HL-60/S4 treated with retinoic acid at 250 ng/mL for 4 days and 3 days (cell line): Measurements from ENCODE around the gene DLGAP1.

ENCODE experiments used
- in situ Hi-C: fragments of 300-500 bp; cut with MboI; formaldehyde crosslinking; loops from 2 replicates; pipeline ENCODE4 v1.7.0; 2022; ENCODE audit warnings: low sequenced_read_pairs

Gene DLGAP1

DNA sequence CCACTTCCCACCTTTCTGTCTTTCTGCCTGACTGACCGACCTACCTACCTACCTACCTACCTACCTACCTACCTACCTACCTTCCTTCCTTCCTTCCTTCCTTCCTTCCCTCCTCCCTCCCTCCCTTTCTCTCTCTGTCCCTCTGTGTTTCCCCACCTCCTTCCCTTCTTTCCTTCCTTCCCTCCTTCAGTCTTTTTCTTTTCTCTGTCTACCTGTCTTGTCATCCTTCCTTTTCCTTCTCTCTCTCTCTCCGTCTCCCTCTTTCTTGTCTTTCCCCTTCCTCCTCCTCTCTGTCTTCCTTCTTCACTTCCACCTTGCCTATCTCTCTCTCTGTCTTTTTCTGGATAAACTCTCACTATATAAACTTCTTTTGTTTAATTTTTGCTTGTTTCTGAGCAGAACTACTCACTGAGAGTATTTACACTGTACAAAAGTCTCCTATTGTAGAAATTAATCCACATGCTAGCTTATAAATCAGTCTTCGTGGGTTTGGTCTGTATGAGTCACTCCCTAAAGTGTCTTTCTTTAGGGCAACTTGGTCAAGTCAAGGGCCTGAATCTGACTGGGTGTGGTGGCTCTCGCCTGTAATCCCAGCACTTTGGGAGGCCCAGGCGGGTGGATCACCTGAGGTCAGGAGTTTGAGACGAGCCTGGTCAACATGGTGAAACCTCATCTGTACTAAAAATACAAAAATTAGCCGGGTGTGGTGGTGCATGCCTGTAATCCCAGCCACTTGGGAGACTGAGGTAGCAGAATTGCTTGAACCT is 871.8 kb downstream of the DLGAP1 start:
- in situ Hi-C loops: loop anchor here (10.0 kb wide), 1 partner anchor 118 kb away; no protein-coding TSS in a partner anchor

- in situ Hi-C loops: loop anchor here (10.0 kb wide), 1 partner anchor 117 kb away; no protein-coding TSS in a partner anchor
Observed at GRCh38 chr18:3581890-3582289, 873.2 kb downstream of the DLGAP1 start.

- in situ Hi-C loops: loop anchor here (10.0 kb wide), 1 partner anchor 116 kb away; no protein-coding TSS in a partner anchor
Observed at GRCh38 chr18:3580523-3581025, 874.5 kb downstream of the DLGAP1 start.

DNA sequence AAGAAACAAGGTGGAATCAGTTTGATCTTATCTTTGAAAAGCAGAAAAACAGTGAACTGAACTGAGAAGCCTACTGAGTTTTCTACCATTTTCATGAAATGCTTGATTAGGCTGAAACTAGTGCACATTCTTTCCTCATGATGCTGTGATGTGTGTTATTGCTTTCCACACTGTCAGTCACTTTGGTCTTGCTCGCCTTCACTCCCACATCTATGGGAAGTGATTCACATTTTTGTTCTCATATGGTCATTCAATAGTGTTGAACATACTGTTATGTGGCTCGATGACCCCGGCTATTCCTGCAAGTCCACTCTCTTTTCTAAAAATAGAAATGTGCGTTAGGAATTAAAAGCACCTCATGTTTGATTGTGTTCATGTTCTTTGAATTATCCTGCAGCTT is 875.4 kb downstream of the DLGAP1 start:
- in situ Hi-C loops: loop anchor here (10.0 kb wide), 1 partner anchor 115 kb away; no protein-coding TSS in a partner anchor

- in situ Hi-C loops: no loop called here
Observed at GRCh38 chr18:3578621-3579020, 876.5 kb downstream of the DLGAP1 start.

DNA sequence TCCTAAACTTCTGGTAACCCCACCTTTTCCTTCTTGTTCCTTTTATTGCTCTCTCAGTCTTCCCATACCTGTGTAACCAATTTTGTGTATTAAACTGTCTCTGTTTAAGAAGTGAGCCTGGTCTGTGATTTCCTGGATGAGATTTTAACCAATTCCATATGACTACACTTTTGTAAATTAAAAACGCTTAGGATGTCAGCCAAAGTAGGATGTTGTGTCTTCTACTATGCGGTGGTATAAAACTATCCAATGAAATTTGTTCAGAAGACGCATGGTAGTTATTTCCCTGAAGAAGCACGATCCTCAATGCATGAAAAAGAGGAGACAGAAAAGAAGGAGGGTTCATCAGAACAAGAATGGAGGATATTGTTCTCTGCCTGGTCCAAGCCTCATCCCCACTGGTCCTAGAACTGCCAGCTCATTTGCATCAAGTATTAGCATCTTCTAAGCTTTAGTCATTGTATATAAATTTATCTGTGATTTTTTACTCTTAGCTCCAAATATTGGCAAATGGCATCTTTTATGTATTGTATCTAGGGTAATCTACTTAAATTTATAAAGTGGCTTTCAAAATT is 877.7 kb downstream of the DLGAP1 start:
- in situ Hi-C loops: no loop called here

- in situ Hi-C loops: no loop called here
Observed at GRCh38 chr18:3572761-3573160, 882.3 kb downstream of the DLGAP1 start.

GRCh38 chr18:3566851-3567250 is 888.3 kb downstream of the DLGAP1 start:
- in situ Hi-C loops: no loop called here

- in situ Hi-C loops: no loop called here
Observed at GRCh38 chr18:3560755-3561154, 894.4 kb downstream of the DLGAP1 start.

DNA sequence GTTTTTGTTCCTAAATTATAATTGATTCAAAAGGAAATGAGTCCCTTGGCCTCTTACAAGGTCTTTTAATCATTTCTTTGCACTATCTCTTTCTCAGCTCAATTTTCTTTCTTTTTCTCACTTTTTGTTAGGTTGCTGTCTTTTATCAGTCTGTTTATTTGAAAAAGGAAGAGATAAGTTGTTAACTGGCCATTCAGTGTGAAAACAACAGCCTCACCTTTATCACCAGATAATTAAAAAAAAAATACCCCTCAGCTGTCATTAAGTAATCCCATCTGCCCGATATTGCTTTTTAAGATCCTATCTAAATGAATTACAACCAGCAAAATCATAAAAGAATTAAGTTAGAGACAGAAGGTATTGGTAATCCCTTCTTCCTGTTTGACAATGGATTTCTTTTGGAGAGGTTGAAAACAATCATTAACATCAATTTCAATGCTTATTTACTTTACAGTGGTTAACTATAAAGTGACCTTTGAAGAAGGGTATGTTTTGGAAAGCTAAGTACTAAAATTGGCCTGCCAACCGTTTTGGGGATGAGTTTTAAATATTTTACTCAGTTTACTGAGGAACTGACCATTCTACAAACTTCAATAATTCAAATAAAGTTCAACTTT is 900.2 kb downstream of the DLGAP1 start:
- in situ Hi-C loops: no loop called here

DNA sequence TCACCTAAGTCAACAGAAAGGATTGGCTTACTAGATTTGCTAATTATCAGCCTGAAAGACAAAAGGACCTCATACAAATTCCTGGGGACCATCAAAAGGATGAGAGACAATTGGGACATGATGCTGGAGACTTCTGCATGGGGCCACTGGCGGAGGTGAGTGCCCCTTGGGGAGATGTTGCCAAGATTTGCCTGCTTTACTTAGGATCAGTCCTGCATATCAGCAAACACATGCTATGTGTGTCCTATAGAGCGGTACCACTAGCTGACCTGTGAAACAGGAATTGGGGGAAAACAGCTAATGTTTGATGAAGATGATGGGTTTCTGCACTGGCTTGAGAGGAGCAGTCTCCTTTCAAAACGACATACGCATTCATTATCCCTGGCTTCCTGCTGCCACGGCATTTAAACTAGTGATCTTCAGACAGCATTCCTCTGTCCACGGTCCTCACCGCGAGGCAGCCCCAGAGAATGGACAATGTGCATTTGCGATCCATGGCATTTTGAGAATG is 901.0 kb downstream of the DLGAP1 start:
- in situ Hi-C loops: no loop called here

GRCh38 chr18:3552305-3552704 is 902.8 kb downstream of the DLGAP1 start:
- in situ Hi-C loops: no loop called here

- in situ Hi-C loops: no loop called here
Observed at GRCh38 chr18:3547891-3548615, 907.1 kb downstream of the DLGAP1 start.

- in situ Hi-C loops: no loop called here
Observed at GRCh38 chr18:3546106-3546505, 909.0 kb downstream of the DLGAP1 start.

DNA sequence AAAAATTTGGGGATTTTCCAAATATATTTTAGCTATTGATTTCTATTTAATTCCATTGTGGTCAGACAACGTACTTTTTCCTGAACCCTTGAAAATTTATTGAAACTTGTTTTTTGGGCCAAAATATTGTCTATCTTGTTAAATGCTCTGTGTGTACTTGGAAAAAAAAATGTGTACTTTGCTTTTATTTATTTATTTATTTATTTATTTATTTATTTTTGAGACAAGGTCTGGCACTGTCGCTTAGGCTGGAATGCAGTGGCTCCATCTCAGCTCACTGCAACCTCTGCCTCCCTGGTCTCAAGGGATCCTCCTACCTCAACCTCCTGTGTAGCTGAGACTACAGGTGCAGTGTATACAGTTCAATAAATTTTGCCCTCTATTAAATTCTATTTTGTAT is 910.6 kb downstream of the DLGAP1 start:
- in situ Hi-C loops: no loop called here

DNA sequence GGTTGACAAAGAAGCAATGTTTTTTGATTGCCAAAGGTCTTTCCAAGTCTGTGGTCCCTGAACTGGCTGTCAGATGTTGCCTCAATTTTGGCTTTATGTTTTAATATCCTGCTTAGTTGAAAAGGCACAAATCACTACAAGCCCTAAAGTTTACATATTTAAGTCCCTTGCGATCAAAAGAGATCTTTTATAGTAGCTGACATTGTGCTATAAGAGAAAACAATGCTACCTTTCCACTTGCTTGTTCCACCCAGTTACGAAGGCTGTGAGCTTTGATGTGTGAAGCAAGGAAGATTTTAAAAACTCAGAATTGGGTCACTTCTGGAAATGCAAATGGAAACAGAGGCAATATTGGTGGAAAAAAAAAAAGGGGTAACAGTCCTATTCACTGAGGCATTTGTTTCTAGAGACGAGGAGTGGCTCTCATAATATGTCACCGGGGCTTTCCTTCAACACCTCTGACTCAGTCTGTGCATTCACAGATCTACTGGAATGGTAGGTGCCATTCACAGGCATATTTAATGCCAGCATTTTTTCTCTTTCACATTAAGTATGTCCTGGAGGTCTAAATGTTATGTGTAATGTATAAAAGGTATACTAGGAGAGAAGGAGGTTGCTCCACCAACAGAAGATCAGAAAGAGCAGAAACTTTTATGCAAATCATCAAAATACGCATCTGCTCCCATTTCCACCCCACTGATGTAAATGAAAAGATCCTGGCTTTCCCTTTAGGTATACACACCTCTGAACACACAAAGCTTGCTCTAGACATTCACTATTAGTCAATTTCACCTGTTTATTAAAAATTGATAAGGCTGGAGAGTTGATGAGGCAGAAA is 913.3 kb downstream of the DLGAP1 start:
- in situ Hi-C loops: no loop called here

DNA sequence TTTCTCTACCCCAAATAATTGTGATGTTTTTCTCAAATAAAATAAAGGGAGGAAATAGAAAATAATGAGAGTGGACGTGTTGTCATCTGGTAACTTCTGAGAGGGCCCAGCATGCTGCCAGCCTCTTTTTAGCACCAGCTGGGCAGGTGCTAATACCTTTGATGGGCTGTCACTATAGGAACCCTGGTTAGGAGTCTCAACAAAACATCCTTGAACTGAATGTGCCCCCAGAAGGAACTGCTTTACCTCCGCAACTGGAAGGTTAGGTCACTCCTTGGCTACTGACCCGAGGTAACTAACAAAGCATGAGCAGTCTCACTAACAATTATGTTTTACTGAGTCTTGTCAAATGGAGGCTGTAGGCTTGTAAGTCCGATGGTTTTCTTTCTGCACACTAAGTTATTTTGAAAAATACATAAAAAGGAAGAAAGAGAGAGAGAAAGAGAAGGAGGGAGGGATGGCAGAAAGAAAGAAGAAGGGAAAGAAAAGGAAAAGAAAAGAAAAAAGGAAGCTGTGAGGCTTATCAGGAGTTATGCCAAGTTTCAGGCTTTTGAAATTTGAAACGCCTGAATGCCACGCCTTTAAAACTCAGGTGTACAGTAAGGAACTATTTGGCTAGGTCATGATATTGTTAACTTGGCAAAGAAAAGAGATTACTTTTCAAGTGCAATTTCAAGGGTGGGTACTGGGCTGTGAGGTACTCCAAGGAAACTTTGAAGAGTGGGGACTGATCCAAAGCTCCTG is 914.1 kb downstream of the DLGAP1 start:
- in situ Hi-C loops: no loop called here

DNA sequence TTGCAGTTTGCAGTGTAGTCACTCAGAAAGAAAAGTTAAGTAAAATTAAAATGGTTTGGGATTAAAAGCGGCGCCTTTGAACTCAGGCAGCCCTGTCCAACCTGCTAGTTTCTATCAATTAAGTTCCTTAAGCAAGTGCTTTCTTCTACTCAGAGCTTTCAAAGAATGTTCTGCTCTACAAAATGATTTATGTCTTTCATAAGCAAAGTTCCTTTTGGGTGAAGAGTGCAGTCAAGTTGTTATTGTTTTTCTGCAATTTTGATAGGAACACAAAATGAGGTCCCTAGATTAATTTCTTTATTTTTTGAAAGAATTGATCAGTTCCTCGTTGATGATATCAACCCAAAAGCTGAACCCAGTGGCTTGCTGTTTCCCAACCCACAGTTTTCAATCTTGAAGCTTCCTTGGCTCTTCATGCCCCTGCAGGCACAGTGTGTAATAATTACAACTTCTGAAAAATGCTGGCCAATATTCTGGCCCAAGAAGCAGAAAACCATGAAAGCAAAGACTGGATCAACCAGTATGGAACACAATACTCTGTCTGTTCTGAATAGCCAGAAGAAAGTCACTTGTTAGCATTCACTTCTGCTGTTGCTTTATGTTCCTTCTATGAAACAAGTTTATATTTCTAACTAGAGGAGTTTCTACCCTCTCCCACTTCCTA is 916.0 kb downstream of the DLGAP1 start:
- in situ Hi-C loops: no loop called here

DNA sequence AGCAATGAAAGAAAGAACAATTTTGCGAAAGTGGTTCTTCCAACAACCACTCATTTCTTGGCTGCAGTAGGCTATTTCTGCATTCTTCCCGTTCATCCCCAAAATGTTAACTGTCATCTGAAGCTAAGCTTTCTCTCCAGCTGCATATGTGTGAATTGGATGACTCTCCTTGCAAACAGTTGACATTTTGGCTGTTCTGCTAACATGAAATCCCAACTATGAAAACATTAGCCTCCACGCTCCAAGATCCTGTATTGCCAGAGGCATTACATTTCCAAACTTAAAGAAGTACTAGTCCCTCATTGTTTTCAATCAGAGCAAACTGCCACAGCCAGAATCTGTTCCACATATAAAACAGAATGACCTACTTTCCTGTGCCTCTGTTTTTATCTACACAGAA is 916.7 kb downstream of the DLGAP1 start:
- in situ Hi-C loops: no loop called here
